HEK293T (cell line): ENCODE data around the gene OVCA2.

Experiments used
- ARNT ChIP-seq: fragments of 450-650 bp; IDR thresholded peaks from 2 replicates; pipeline ENCODE4 v1.6.1; 2017; ENCODE audit warnings: mild to moderate bottlenecking
- CTBP1 ChIP-seq: fragments of 450-650 bp; IDR thresholded peaks from 2 replicates; pipeline ENCODE4 v1.6.1; 2016; ENCODE audit warnings: borderline replicate concordance
- FOXA1 ChIP-seq: fragments of 450-650 bp; IDR thresholded peaks from 2 replicates; pipeline ENCODE4 v1.6.1; 2016; ENCODE audit warnings: mild to moderate bottlenecking
- FOXK2 ChIP-seq: fragments of 450-650 bp; IDR thresholded peaks from 2 replicates; pipeline ENCODE4 v1.6.1; 2016; ENCODE audit warnings: mild to moderate bottlenecking
- FOXM1 ChIP-seq: fragments of 450-650 bp; IDR thresholded peaks from 2 replicates; pipeline ENCODE4 v1.6.1; 2017; ENCODE audit warnings: mild to moderate bottlenecking, borderline replicate concordance
- HDGF ChIP-seq: fragments of 450-650 bp; IDR thresholded peaks from 2 replicates; pipeline ENCODE4 v1.6.1; 2017; ENCODE audit warnings: antibody characterized with exemption, borderline replicate concordance
- NFRKB ChIP-seq: fragments of 450-650 bp; IDR thresholded peaks from 2 replicates; pipeline ENCODE4 v1.6.1; 2016; ENCODE audit warnings: mild to moderate bottlenecking, moderate library complexity
- SUZ12 ChIP-seq: fragments of 450-650 bp; IDR thresholded peaks from 2 replicates; pipeline ENCODE4 v1.6.1; 2016; ENCODE audit warnings: mild to moderate bottlenecking
- TARDBP ChIP-seq: fragments of 450-650 bp; IDR thresholded peaks from 2 replicates; pipeline ENCODE4 v1.6.1; 2016
- ZNF384 ChIP-seq: fragments of 450-650 bp; IDR thresholded peaks from 2 replicates; pipeline ENCODE4 v1.6.1; 2016

DNA sequence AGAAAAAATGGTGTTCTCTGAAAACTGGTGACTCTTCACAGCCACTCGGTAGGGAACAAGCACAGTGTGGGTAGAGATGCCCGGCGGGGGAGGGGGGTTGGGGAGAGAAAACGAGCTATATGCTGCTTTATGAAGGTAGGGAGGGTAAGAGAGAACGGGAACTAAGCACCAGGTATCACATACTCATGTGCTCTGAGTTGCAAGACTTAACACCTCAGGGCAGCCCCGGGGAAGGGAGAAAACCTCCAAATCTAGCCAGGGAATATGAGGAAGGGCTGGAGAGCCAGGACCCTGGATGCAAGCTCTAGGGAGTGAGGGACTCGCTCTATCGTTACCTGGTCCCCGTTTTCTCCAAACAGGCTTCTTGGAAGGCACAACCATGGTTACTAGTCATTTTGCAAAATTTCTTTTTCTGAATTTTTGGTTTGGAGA, 48.4 kb downstream of the OVCA2 start:
- no peak for TF ChIP-seq NFRKB
- TF ChIP-seq FOXM1: no peak
- TF ChIP-seq SUZ12: no peak
- TF ChIP-seq FOXA1: no peak
- TF ChIP-seq TARDBP: no peak
- TF ChIP-seq CTBP1: no peak
- TF ChIP-seq ARNT: no peak
- no peak for TF ChIP-seq HDGF
- TF ChIP-seq ZNF384: no peak
- no peak for TF ChIP-seq FOXK2
